GM13976 (cell line): ENCODE data around the gene ENO1.
"Not testable (repeated sequence)": the region's sequence is repeated elsewhere in the genome, so short reads cannot be mapped to it uniquely, and the experiment has no call there.

Experiments used
- DNase-seq: peaks from one replicate; pipeline ENCODE4 v3.0.0; 2012; ENCODE audit warnings: low spot score
- CTCF ChIP-seq: IDR thresholded peaks from 2 replicates; pipeline ENCODE4 v1.5.1; 2012; ENCODE audit warnings: borderline replicate concordance, mild to moderate bottlenecking; ENCODE audit not compliant: insufficient read depth; ENCODE audit errors: extremely low read depth, missing control alignments, control extremely low read depth
- in situ Hi-C: fragments of 300-500 bp; cut with MboI; formaldehyde crosslinking; loops from one replicate; pipeline ENCODE4 v1.12.0; 2022; ENCODE audit warnings: low sequenced_read_pairs, mixed read lengths, inconsistent platforms; ENCODE audit not compliant: unreplicated experiment

ENO1 gene

DNA sequence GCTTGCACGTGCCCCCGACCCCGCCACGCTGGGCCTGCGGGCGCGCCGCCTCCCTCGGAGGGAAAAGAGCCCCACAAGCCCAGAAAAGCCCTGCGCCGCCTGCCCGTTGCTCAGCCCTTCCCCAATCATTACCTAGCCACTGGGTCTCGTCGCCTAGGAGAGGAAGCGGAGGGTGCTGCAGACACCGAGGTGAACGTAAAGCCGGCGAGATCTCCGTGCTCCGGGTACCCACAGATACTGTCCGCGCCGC lies at the start of gene ENO1:
Gene ENO1 (minus strand): TSS at position 239 of the 250 bp plus-strand sequence. CDS start 3,778 bp downstream, outside the sequence.
- DNase-seq, result no peak
- TF ChIP-seq CTCF, result no peak
- in situ Hi-C loops, result no loop called here

GRCh38 chr1:8926707-8927694 lies 48.5 kb upstream of the ENO1 start:
- in situ Hi-C loops, result no loop called here
- no peak for TF ChIP-seq CTCF
- no peak for DNase-seq

DNA sequence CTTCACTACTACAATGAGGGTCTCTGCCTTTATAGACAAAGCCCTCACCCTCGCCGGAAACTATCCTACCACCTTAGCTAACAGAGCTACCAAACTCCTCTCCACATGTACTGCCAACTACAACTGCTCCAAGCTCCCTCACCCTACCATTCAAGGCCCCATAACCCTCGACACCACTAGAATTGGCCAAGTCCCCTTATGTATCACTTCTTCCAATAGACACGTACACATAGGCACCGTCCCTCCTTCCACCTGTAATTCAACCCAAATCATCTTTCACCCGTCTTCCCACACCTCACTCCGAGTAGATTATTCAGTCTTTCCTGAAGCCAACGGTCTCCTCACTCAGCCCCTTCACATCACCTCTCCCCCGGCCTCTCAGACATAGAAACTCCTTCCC lies 47.5 kb upstream of the ENO1 start:
- in situ Hi-C loops, result no loop called here

GRCh38 chr1:8925406-8925805 lies 46.9 kb upstream of the ENO1 start:
- in situ Hi-C loops, result no loop called here
- no peak for DNase-seq
- TF ChIP-seq CTCF, result no peak

More for the DNA sequence above, 47.5 kb upstream of the ENO1 start:
- no peak for TF ChIP-seq CTCF
- DNase-seq, result no peak

DNA sequence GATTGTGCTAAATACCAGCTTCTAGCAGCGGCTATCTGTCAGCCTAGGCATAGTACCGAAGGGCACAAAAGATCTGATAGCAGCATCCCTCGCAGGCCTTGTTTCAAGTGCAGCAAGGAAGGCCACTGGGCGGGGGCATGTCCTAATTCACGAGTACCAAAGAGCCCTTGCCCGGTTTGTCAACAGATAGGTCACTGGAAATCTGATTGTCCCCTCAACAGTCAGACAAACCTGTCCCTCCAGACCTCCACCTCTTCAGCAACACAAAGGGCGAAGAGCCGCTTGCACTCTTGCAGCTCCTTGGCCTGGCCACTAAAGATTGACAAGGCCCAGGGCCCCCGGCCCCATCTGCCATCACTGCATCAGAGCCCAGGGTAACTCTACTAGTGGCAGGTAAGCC lies 44.5 kb upstream of the ENO1 start:
- no peak for TF ChIP-seq CTCF
- no peak for DNase-seq
- in situ Hi-C loops, result no loop called here

GRCh38 chr1:8917536-8917935 lies 39.0 kb upstream of the ENO1 start:
- not testable (repeated sequence) for DNase-seq
- in situ Hi-C loops, result loop anchor here (10.0 kb wide), 1 partner anchor 187 kb away; no protein-coding TSS in a partner anchor

DNA sequence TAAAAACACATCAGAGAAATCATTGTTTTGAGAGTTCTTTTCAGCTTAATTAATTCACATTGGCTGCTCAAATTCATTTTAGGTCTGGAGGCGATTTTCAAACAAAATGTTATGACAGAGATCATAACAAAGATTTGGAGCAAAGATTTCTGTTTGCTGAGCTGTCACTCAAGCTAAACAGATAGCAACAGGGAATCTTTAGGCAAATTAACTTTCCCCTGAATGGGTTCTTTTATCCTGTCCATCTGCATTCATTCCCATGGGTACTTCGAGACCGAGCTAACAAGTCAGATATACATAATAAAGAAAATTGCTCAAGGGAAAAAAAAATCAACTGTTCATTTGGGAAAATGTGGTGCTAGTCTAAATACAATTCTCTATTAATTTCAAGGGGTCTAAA lies 37.0 kb upstream of the ENO1 start:
- no peak for DNase-seq
- no peak for TF ChIP-seq CTCF
- in situ Hi-C loops, result loop anchor here (10.0 kb wide), 1 partner anchor 189 kb away; no protein-coding TSS in a partner anchor
